ENCODE measurements around the gene MAP3K10.

MAP3K10 gene

DNA sequence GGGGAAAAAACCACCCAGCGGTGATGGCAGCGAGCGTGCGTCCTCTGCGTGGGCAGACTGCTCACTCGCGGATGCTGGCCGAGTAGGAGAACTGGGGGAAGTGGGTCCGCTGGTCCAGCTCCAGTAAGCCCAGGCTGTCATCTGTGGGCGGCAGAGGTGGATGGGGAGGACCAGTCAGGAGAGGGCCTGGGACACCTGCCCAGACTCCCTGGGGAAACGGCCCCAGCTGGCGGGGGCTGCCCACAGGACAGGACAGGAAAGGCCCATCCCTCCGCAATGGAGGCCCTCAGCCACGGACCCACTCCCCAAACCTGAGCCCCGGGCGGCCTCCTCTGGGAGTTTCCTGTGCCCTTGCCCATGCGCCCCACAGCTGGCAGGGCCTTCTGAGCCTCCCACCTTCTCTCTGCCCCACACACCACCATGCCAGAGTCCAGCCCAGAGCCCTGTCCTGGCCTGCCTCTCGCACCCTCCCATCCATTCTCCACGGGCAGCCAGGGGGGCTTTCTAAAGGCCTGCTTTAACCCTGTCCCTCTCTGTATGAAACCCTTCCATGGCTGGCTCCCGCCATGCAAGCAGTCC is 42.7 kb downstream of the MAP3K10 start:
- no peak for DNase-seq (ENCODE audit: low spot score)

DNA sequence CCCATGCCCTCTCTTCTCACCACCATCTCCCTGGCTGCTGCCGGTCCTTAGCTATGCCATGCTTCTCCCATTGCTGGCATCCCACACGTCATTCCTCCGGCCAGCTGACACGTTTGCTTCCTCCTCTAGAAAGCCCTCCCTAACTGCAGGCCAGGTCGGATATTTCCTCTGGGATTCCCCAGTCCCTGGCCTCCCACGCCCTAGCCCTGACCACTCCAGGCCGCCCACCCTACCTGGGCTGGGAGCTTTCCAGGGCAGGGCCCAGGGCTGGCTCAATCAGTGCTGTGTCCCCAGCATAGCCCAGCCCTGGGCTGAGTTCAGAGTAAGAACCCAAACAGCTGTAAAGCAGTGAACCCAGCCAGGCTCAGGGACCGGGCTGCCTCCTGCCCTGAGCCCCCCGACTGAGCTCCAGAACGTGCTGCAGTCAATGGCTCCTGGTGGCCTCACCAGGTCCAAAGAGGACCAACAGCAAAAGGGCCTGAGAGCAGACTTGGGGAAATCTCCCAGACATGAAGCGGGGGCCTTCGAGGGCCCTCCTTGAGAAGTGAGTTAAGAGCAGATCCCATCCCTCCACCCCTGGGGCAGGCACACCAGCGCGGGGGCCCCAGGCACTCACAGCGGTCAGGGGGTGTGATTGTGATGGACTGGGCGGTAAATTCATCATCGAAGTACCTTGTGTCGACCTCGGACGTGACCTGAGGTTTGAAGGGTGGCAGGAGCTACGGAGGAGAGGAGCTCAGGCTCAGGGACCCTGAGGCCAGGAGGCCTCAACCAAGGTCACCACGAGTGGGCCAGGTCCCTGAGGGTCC is 43.4 kb downstream of the MAP3K10 start:
- no peak for DNase-seq (ENCODE audit: low spot score)

DNA sequence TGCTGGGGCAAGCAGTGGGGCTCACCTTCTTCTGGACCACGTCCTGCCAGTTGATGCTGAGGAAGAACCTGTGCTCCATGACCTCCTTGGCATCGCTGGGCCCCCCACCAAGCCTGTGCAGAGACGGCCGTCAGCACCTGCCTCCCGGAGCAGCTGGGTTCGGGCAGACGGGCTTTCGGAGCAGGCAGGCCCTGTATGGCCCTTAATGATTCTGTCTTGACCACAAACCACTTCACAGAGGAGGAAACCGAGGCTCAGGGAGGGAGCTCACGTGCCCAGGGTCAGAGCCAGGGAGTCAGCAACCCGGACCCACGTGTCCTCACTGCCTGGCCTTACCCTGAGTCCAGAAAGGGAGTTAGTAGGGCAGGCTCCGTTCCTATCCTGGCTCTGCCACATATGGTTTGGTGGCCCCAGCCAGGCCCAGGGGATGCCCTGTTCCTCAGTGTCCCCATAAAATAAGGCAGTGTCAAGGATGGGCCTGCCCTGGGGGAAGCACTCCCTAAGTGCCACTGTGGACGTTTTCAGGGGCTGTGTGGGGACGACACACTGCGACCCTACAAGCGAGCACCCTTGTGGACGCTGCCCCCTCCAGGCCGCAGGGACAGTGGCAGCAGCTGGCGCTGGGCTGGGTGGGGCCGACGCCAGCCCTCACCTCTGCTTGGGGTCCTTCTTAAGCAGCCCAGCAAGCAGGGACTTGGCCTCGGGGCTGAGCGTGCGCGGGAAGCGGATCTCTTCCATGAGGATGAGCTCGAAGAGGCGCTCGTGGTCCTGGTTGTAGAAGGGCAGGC is 44.2 kb downstream of the MAP3K10 start:
- no peak for DNase-seq (ENCODE audit: low spot score)

DNA sequence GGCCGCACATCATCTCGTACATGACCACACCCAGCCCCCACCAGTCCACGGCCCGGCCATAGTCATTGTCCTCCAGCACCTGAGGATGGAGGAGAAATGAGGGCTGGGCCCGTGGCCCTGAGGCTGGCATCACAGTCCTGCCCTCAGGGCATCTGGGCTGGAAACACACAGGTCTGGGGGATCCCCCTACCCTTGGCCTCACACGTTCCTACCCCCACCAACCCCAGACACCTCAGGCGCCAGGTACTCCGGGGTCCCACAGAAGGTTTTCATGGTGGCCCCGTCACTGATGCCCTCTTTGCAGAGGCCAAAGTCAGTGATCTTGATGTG is 44.8 kb downstream of the MAP3K10 start:
- no peak for DNase-seq (ENCODE audit: low spot score)

DNA sequence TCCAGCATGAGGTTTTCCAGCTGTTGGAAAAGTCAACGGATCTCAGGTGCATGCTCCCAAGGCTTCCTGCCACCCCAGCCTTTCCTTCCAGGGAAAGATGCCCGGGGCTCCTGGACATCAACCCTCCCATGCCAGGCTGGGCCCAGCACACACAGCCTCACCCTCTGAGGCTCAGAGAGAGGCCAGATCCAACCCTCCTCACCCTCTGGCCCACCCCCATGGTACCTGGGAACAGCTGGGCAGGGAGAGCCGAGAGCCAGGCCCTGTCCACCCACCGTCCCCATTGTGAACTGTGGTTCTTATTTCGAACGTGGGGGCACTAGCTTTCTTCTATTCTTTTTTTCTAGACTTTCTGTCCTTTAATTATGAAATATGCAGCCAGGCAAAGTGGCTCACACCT is 45.1 kb downstream of the MAP3K10 start:
- DNase-seq (ENCODE audit: low spot score): no peak

DNA sequence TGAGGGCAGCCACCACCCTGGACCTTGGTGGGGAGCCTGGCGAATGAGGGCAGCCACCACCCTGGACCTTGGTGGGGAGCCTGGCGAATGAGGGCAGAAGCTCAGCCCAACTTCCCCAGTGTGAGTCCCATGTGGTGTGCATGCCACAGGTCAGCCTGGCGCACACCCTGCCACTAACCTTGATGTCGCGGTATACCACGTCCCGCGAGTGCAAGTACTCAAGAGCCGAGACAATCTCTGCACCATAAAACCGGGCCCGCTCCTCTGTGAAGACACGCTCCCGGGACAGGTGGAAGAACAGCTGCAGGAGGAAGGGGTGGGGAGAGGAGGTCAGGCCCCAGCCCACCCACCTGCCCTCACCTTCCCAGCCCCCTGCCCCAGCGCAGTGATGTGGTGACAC is 46.6 kb downstream of the MAP3K10 start:
- DNase-seq (ENCODE audit: low spot score): no peak

DNA sequence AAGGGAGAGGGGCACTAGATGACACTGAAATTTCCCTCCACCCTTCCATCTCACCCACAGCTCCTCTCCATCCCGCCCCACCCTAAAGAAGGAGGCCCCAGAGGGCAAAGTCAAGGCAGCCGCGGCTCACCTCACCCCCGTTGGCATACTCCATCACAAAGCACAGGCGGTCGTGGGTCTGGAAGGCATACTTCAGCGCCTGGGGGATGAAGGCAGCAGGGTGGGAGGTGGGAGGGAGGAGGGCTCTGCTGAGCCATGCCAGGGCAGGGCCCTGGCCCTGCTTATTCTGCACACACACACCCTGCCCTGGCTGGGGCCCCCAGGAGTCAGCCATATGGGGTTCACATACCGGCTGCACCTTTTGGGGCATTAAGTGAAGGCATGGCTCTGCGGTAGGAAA is 47.5 kb downstream of the MAP3K10 start:
- DNase-seq (ENCODE audit: low spot score): no peak

DNA sequence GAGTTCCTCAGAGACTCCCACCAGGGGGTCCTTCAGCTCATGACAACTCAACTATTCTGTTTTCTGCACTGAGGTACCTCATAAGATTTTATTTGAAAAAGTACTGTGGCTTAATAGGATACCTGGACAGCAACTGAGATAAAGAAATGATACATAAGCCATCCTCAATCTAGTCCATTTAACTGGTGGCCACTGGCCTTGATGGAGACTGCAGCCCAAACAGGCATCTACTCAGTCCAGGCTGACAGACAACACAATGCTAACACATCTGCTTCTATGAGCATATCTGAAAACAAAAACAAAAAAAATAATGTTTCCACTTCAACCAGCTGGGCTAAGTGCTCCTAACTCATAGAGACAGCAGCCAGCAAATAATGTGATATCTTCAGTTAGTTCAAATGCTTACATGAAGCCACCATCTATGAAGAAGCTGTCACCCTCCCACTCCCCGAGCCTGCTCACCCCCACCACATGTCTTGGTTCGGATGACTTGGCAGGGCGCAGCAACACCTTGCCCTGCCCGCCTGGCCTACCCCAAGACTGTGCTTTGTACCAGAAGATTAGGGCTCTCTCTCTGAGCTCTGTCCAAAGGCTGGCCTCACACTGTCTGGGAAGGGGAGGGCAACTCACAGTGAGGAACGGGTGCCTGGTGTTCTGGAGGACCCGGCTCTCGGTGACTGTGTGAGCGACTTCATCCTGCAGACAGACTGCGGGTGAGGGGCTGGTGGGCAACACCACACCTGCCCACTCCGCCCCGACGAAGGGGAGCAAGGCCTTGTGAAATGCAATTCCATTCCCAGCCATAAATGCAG is 48.4 kb downstream of the MAP3K10 start:
- DNase-seq (ENCODE audit: low spot score): no peak

DNA sequence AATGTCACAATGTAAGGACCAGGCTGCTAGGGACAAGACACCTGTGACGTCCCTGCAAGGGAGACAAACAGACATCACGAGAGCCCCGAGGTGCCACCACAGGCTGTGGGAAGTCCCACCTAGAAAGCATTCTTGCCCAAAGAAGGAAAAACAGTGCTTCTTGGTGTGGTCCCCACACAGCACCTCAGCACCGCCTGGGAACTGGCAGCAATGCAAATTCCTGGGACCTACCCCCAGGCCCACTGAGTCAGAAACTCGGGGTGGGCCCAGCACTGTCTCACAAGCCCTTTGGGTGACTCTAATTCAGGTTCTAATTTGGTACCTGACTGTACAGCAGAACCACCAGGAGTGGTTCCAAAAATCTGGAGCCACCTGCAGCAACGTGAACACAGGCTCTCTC is 49.1 kb downstream of the MAP3K10 start:
- no peak for DNase-seq (ENCODE audit: low spot score)

DNA sequence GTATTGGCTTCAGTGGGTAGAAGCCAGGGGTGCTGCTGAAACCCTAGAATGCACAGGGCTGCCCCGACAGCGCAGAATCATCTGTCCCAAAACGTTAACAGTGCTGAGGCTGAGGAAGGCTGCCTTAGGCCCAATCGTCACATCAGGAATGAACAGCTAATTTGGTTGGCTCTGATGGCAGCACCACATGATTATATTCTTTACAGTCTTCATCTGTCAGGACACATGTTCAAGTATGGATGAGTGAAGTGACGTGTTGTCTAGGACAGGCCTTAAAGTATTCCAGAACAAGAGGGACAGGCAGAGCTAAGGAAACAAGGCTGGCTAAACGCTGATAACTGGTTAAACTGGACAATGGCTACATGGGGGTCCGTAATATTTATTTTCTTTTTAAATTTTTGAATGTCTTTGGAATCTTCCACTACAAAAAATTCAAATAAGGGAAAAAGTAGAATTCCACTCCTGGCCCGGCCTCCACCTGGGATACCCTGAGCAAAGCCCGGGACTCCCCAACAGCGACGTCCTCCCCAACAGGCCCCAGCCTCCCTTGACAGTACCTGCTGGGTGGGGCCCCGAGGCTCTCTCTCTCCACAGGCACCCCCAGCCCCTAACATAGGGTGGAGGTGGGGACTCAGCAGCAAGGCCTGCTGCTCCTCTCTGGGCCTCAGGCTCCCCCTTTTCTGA is 50.0 kb downstream of the MAP3K10 start:
- DNase-seq (ENCODE audit: low spot score): no peak

DNA sequence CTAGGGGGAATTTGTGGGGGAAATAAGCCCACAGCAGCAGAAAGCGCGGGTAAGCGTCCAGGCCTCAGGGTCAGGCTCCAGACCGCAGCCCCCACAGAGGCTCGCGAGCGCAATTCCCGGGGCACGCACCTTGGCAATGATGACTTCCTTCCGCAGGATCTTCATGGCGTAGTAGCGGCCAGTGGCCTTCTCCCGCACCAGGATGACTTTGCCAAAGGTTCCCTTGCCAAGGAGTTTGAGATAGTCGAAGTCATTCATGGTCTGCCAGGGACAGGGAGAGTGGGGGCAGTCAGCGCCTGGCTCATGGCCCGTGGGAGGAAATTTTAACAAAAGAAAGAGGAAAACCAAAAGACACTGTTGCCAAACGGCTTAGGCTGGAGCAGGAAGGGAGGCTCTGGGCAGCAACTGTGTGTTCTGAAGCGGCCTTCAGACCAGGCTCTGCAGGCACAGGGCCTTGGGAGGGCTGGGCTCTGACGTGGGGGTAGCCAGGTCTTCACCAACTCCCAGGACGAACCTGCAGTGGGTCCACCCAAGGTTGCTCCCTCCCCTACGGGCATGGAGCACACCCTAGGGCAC is 50.7 kb downstream of the MAP3K10 start:
- DNase-seq (ENCODE audit: low spot score): no peak

DNA sequence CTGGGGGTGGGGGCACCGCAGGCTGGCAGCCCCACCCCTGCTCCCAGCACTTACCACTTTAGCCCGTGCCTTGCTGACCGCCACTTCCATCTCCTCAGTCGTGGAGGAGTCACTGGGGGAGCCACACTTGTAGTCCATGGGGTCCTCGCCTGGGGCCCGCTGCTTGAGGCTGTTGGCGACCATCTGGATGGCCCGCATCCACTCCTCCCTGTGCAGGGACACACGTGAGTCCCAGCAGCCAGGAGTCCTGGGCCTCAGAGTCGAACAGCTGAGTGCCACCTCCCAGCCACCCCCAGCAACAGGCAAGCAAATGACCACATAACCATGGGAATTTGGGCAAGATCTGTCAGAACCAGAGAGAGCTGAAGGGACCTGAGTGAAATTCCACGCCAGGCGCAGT is 51.3 kb downstream of the MAP3K10 start:
- no peak for DNase-seq (ENCODE audit: low spot score)

DNA sequence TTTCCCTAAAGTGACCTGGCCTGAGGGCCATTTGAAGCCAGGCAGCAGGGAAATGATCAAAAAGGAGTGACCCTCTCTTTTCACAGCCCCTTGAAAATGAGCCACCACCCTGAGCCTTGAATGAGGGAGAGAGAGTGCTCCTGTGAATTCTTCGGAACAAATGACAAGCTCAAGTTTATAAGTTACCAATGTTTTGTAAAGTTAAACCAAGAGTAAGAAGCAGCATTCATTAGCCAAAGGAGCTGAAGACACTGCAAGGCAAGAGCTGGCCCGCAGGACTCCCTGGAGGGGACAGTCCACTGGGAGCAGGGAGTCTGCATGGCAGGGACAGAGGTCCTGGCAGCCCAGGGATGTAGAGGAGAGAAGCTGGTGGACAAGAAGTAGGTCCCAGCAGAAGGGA is 52.0 kb downstream of the MAP3K10 start:
- no peak for DNase-seq (ENCODE audit: low spot score)

DNA sequence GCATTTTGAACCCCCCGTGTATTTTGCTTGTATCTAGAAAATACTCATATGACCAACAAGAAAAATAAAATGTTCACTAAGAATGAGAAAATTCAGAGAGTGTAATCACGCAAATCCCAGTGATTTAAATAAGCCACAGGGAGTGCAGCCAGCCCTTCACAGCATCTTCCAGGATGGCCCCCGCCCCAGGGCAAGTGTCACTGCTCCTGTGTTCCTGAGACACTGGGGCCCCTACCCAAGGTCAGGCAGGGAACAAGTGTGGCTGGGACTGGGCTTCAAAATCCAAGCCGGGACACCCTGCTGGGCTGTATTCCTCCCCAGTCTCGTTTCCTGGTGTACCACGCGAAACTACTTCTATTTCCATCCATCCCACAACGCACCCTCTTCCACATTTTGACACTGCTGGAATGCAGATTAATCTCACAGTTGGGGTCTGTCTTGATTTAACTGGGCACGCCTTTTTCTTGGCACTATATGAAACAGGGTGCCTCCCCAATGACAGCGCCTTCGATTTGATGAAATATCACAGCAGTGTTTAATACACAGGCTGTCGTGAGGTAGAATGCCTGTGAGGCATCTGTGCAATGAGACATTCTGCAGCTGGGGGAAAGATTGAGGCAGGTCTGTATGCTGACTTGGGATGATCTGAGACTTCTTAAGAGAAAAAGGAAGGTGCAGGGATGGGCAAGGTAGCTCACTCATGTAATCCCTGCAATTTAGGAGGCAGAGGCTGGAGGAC is 53.5 kb downstream of the MAP3K10 start:
- DNase-seq (ENCODE audit: low spot score): no peak

DNA sequence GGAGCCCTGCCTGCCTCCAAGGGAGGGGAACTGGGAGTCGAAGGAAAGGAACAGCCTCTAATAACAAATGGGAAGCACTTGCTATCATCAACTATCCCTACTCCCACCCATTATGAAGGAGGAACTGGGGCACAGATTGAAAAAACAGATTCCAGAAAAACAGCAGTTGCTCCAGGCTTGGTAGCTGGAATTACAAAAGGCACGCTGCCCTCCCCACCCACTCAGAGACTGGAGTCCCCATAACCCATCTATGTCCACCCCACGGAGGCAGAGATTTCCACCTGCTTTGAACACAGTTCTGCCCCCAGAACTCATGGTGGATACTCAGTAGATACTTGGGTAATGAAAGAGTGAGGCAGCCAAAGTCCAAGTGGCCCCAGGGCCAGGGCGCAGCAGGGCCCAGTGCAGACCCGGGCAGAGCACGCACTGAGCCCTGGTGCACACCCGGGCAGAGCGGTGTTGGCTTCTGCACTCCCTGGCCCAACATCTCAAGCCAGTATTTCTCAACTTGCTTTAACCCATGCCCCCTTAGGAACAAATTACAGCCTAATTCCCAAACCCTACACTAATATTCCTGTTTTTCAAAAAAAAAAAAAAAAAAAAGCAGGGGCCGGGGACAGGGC is 54.4 kb downstream of the MAP3K10 start:
- no peak for DNase-seq (ENCODE audit: low spot score)

DNA sequence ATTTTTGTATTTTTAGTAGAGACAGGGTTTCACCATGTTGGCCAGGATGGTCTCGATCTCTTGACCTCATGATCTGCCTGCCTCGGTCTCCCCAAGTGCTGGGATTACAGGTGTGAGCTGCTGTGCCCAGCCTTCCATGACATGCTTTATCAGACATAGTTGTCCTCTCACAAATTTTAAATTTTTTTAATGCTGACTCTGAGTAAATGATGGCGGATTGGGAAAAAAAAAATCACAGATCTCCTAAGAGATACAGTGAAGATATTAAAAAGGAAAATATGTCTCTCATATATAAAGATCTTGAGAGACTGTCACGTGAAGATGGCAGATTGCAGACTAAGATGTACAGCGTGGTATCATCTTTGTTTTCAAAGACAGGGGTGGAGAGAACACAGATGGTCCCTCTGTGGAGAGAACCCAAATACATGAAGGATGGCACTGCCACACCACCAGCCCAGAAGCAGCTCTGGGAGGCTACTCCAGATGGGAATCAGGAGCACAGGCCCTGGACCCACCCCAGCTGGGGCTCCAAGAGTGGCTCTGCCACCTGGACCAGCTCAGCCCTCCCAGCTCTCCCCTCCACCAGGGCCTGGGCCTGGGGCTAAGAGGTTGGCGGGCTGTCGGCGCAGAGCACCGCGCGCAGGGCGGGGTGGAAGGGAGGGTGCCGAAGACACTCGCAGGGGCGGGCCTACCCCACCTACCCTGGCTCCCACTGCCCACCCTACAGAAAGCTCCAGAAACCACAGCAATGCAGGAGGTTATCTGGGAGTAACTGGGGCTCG is 55.3 kb downstream of the MAP3K10 start:
- no peak for DNase-seq (ENCODE audit: low spot score)

DNA sequence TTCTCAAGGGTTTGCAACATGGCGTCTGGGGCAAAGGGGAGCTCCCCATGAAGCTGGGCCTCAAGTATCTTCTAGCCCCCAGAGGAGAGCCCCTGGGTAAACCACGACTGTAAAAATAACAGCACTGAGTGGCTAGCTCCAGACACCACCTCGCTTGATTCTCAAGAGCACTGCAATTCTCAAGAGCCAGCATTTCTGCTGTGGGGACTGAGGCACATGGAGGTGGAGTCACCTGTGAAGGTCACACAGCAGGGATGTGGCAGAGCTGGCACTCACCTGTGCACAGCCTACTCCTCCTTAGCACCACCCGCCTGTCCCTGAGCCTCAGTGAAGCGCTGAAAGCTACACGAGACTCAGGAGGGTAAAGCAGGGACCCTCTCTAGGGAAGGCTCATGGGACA is 56.0 kb downstream of the MAP3K10 start:
- DNase-seq (ENCODE audit: low spot score): no peak

DNA sequence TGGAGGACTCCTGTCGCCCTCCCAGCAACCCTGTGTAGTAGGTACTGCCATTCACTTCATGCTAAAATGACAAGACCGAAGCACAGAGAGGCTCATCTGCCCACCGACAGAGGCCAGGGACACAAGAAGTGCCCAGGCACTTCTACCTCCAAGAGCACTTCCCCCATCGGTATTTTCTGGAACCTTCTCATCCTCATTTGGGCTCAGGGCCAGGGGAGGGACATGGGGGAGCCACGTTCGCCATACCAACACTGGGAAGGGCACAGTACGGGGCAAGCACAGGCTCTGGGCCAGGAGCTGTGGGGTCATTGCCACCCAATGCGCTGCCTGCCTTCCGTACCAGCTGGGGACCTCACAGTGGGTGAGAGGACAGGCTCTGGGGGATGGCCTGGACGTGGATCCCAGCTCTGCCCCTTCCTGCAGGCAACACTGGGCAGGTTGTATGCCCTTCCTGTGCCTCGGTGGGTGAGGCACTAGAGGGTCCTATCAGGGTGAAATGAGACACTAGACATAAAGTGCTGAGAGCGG is 56.6 kb downstream of the MAP3K10 start:
- no peak for DNase-seq (ENCODE audit: low spot score)

DNA sequence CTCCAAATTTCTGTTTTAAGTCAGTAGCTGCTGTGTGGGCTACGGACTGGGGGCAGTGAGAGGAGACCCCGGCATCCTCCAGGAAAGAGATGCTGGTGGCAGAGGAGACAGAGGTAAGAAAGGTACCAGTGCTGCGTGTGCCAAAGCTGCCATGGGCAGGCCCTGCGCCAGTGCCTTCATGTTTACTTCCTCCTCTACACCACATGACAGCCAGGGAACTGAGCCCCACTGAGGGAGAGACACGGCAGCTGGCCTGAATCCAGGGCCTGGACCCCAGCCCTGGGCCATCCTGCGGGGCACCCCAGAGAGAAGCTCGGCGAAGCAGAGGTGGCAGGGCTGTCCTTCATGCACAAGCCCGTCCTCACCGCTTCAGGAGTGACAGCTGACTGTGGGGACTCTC is 58.0 kb downstream of the MAP3K10 start:
- DNase-seq (ENCODE audit: low spot score): no peak
